Natural killer cell treated with Interleukin-12 subunit alpha and Interleukin-12 subunit beta and Interleukin-15 and Interleukin-18, amount 100 ng/mL, for 72 hours (primary cell): ENCODE measurements around the gene PRPF40B. TPM values are rescaled to one million over a fixed set of nuclear protein-coding genes. Genes with fewer than 3 reads are reported as not detected.

Source experiments
- ATAC-seq, 2 donors: fragments of 150-1000 bp; cut with Tn5 transposase in 1 of 2; sonication (Bioruptor Pico), chemical (Tn5 transposase) in 1 of 2; 2 replicates each; pipeline ENCODE4 v1.10.0; 2021
- DNase-seq: peaks from one replicate; pipeline ENCODE4 v3.0.0; 2022; ENCODE audit warnings: low spot score
- H3K27ac Mint-ChIP-seq, 2 donors: 1 replicate in 1 of 2; 2 replicates in 1 of 2; pipeline ENCODE4 v1.8.0; 2022; ENCODE audit warnings: mixed read lengths in 2 of 2, mild to moderate bottlenecking in 1 of 2, moderate library complexity in 1 of 2
- H3K27me3 Mint-ChIP-seq, 2 donors: 1 replicate in 1 of 2; 2 replicates in 1 of 2; pipeline ENCODE4 v1.8.0; 2022; ENCODE audit warnings: mixed read lengths in 2 of 2
- H3K36me3 Mint-ChIP-seq: one replicate; pipeline ENCODE4 v1.8.0; 2022; ENCODE audit warnings: mixed read lengths
- H3K4me1 Mint-ChIP-seq, 2 donors: 1 replicate in 1 of 2; 2 replicates in 1 of 2; pipeline ENCODE4 v1.8.0; 2022; ENCODE audit warnings: low read depth in 2 of 2, mixed read lengths in 2 of 2, mild to moderate bottlenecking in 1 of 2
- H3K4me3 Mint-ChIP-seq: one replicate; pipeline ENCODE4 v1.8.0; 2022; ENCODE audit warnings: mixed read lengths
- H3K9me3 Mint-ChIP-seq: 2 replicates; pipeline ENCODE4 v1.8.0; 2022; ENCODE audit warnings: mixed read lengths
- total RNA-seq, 2 donors: library from RNA; stranded (reverse); gene quantifications; one replicate each; pipeline ENCODE4 v1.2.3, GENCODE V29; 2022

The PRPF40B gene
- total RNA-seq, 2 donors from 2014 or later: 6.2 to 12.4 TPM

DNA sequence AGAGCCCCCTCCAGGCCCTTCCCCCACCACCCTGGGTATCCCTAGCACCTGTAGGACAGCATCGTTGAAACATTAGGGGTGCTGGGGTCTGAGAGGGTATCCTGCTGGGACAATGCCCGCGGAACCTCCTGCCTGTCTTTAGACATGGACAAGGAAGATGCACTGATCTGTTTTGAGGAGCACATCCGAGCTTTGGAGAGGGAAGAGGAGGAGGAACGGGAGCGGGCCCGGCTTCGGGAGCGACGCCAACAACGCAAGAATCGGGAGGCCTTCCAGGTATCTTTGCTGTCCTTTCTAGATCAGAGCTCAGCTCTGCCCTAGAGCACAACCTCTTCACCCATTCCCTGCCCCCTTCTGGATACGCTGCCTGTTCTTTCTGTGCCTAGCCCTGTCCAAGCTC, 13.2 kb downstream of the PRPF40B start:
- Mint-ChIP-seq H3K27me3 (no peaks in the 10 kb centered on the region), H3K4me3 (no peak overlapping the region), H3K9me3 (no peaks in the 10 kb centered on the region), H3K36me3 (no peaks in the 10 kb centered on the region), H3K27ac (peak overlapping the region in 1 of 2 donors; percentile 9), H3K4me1 (peaks cover 18 to 38% of the 10 kb centered on the region in 2 donors)
- no peak for DNase-seq
- no peak for ATAC-seq

DNA sequence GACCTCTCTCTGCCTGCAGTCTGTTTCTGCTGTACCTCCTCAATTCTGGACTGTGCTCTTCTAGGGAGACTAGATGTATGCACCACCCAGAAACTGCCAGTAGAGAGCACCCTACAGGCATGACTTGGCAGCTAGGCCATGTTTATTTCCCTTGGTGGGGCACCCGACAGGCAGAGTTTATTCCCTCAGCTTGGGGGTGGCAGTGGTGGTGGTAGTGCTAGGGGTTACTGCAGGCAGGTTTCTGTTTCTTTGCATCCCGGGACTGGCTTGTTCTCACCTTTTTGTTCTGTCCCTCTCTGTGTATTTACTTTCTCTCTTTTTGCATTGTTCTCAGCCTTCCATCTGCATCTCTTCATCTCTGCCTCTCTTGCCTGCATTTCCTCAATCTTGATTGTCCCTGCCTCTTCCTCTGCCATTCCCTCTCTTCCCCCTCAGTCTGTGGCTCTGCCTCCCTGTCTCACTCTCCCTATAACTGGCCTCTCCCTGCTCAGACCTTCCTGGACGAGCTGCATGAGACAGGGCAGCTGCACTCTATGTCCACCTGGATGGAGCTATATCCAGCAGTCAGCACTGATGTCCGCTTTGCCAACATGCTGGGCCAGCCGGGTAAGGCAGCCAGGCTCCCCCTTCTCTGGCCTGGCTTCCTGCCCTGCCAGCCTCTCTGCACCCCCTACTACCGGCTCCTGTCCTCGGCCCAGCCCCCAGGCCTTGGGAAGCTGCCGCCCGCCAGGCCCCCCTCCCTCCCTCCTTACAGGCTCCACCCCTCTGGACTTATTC, 13.8 kb downstream of the PRPF40B start:
- peaks cover 18 to 38% of the 10 kb centered on the region in 2 donors for H3K4me1 Mint-ChIP-seq
- peak; percentile 70 to 74 for ATAC-seq

DNA sequence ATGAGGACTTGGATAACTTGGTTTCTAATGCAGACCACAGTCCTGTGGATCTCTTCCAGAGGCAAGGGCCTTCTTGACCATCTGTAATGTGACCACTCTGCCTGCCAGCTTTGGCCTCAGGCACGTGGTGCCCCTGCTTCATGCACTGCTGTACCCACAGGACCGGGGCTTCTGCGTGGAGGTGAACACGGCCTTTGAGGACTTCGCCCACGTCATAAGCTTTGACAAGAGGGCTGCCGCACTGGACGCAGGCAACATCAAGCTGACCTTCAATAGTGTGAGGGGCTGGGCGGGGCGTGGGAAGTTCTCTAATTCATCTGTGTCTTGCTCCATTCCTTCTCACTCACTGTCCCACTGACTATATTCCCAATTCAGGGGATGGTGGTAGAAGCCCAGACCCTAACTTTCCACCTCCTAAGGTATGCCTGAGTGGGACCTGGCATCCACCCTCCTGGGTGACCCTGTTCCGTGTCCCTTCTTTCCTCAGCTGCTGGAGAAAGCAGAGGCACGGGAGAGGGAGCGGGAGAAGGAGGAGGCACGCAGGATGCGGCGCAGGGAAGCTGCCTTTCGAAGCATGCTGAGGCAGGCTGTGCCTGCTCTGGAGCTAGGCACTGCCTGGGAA, 18.5 kb downstream of the PRPF40B start:
- H3K4me1 Mint-ChIP-seq: peaks cover 22 to 34% of the 10 kb centered on the region in 2 donors
- ATAC-seq (no peak), DNase-seq (peak; percentile 20)
- H3K36me3 Mint-ChIP-seq: no peaks in the 10 kb centered on the region
- no peaks in the 10 kb centered on the region for H3K9me3 Mint-ChIP-seq
- no peaks in the 10 kb centered on the region for H3K27me3 Mint-ChIP-seq
- H3K4me3 Mint-ChIP-seq: no peak overlapping the region
- no peak overlapping the region for H3K27ac Mint-ChIP-seq

More for the DNA sequence above, 13.8 kb downstream of the PRPF40B start:
- H3K36me3 Mint-ChIP-seq: no peaks in the 10 kb centered on the region
- DNase-seq: no peak
- peak overlapping the region in 1 of 2 donors; percentile 9 for H3K27ac Mint-ChIP-seq
- H3K4me3 Mint-ChIP-seq: no peak overlapping the region
- no peaks in the 10 kb centered on the region for H3K9me3 Mint-ChIP-seq
- H3K27me3 Mint-ChIP-seq: no peaks in the 10 kb centered on the region

DNA sequence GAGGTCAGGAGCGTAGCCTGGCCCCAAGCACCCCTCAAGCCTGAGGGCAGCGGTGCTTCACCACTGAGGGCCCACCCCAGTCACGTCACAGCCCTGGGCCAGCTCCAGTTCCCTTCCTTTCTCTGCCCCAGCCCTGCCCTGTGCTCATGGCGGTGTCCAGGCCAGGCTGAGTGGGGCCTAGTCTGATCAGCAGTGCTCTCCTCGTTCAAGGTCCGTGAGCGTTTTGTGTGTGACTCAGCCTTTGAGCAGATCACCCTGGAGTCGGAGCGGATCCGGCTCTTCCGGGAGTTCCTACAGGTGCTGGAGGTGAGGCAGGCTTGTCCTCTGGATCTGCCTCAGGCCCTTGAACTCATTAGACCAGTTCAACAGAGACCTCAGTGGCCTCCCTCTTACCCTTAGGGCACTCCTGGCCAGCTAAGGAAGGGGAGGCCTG, 19.0 kb downstream of the PRPF40B start:
- no peak overlapping the region for H3K27ac Mint-ChIP-seq

DNA sequence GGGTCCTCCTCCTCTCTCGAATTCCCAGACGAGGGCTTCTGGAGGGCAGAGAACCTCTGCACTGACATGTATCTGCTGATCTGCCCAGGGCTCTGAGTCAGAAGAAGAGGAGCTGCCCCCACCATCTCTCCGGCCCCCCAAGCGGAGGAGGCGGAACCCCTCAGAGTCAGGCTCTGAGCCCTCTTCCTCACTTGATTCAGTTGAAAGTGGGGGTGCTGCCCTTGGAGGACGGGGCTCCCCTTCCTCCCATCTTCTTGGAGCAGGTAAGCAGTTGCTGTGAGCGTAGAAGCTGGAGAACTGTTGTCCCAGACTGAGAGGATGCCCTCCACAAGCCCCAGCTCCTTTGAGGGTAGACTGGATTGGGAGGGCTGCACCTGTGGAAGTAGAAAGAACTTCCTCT, 19.8 kb downstream of the PRPF40B start:
- H3K36me3 Mint-ChIP-seq: no peaks in the 10 kb centered on the region
- H3K27ac Mint-ChIP-seq: peak overlapping the region in 1 of 2 donors; percentile 40
- peaks cover 18 to 24% of the 10 kb centered on the region in 2 donors for H3K4me1 Mint-ChIP-seq
- DNase-seq (no peak), ATAC-seq (no peak)
- no peaks in the 10 kb centered on the region for H3K27me3 Mint-ChIP-seq
- H3K9me3 Mint-ChIP-seq: no peaks in the 10 kb centered on the region
- H3K4me3 Mint-ChIP-seq: no peak overlapping the region

More for the DNA sequence above, 19.0 kb downstream of the PRPF40B start:
- DNase-seq: peak; percentile 16
- H3K27me3 Mint-ChIP-seq: no peaks in the 10 kb centered on the region
- no peak overlapping the region for H3K4me3 Mint-ChIP-seq
- H3K4me1 Mint-ChIP-seq: peaks cover 16 to 28% of the 10 kb centered on the region in 2 donors
- H3K36me3 Mint-ChIP-seq: no peaks in the 10 kb centered on the region
- H3K9me3 Mint-ChIP-seq: no peaks in the 10 kb centered on the region
- ATAC-seq: no peak

DNA sequence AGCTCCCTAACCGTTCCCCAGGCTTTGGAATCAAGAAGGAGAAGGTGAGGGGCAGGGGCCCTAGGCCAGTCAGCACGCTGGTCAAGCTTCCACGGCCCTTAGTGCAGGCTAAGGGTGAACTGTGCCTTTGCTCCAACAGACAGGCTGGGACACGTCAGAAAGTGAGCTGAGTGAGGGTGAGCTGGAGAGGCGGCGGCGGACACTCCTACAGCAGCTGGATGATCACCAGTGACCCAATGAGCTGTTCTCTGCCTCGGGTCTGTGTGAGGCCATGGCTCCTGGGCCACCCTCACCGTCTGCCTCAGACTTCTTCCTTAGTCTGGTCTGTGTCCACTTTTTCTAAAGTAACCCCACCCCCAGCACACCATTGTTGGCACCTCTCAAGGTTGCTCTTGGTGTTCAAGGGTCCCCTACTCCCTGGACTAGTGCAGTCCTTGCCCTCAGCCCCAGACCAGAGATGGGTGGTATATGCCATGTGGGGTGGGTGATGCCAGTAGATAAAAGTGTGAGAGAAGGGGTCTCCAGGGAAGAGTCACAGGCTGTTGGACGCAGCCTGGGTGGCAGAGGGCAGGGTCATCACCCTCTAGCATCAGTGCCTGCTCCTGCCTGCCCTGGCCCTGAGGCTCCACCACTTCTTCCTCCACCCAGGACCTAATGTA, 20.7 kb downstream of the PRPF40B start:
- DNase-seq: peak; percentile 55
- Mint-ChIP-seq H3K27me3 (no peaks in the 10 kb centered on the region), H3K27ac (peak overlapping the region; percentile 53 to 87), H3K4me1 (peaks cover 21 to 31% of the 10 kb centered on the region in 2 donors), H3K4me3 (no peak overlapping the region), H3K9me3 (no peaks in the 10 kb centered on the region), H3K36me3 (no peaks in the 10 kb centered on the region)
- no peak for ATAC-seq

DNA sequence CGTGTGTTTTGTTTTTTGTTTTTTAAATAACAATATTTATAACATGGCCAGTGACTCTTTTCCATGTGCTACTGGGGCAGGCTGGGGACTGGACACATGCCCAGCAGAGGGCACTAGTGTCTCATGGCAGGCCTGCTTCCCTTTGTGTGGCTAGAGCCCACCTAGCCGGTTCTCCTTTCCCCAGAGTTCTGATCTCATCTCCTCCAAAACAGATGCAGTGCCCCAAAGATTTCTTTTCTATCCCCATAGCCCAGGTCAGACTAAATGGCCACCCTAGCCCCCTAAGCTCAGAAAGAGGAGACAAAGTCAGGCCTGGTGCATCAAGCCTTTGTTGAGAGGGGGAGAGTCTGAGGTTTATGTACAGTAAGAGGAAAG, 21.2 kb downstream of the PRPF40B start:
- Mint-ChIP-seq H3K4me3 (no peak overlapping the region), H3K9me3 (no peaks in the 10 kb centered on the region), H3K4me1 (peaks cover 21 to 31% of the 10 kb centered on the region in 2 donors), H3K36me3 (no peaks in the 10 kb centered on the region), H3K27ac (peak overlapping the region; percentile 53 to 87), H3K27me3 (no peaks in the 10 kb centered on the region)
- ATAC-seq (peak; percentile 85 to 86), DNase-seq (peak; percentile 65)

DNA sequence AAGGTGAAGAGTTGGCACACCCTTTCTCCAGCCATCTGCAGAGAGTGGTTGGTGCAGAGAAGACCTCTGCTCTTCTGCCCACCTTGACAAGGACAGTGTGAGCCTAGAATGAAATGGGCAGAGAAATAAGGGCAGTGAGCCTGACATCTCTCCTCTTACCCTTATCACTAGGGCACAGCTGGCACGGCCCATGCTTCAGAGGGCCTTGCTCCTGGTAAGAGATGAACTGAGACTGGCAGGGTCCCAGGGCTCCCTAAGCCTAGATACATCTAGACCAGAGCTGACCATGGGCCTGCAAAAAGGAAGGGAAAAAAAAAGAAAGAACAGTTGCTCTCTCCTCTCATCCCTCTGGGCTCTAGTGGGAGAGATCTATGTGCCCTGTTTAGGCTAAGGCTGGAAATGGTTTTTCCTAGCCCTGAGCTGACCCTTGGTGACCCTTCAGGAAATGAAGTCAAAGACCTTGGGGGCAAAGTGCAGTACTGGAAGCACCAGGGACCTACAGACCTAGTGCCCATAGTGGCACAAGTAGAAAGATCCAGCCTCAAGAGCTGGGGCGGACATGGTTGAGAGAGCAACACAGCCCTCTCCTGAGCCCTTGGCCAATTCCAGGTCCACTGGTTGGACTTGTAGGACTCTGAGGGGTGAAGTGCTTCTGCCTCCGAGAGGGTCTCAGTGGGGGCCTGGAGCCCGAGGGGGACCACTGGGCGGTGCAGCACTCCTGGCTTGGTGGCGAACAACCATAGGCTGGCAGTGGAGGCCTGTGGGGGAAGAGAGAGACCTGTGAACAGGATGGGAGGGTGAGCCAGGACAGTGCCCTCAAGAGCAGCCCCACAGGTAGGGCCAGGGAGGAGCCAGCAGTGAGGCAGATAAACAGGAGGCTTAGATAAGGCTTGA, 22.0 kb downstream of the PRPF40B start:
- peak; percentile 3 for DNase-seq
- H3K27ac Mint-ChIP-seq: peak overlapping the region; percentile 53 to 87
- no peaks in the 10 kb centered on the region for H3K9me3 Mint-ChIP-seq
- ATAC-seq: no peak
- no peaks in the 10 kb centered on the region for H3K36me3 Mint-ChIP-seq
- peaks cover 21 to 33% of the 10 kb centered on the region in 2 donors for H3K4me1 Mint-ChIP-seq
- H3K4me3 Mint-ChIP-seq: no peak overlapping the region
- no peaks in the 10 kb centered on the region for H3K27me3 Mint-ChIP-seq

DNA sequence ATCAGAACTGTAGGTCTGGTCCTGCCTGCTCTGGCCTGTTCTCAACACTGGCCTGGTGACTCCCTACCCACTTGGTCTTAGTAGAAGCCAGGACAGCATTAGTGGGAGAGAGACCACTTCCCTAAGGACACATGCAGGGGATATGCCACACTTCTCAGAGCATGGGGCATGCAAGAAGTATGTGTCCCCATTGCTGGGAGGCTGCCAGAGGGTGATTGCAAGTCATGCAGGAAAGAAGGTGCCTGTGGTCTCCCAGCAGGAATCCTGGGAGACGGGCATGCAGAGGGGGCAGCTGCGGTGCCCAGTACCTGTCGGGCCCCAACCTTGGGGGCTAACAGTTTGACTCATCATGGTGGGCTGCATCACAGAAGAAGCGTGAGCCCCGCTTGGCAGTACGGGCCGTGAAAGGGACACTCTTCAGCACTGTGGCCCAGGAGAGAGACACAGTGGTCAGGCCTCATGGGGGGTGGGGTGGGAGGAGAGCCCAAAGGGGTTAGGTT, 23.0 kb downstream of the PRPF40B start:
- H3K36me3 Mint-ChIP-seq: no peaks in the 10 kb centered on the region
- H3K4me3 Mint-ChIP-seq: no peak overlapping the region
- peak overlapping the region; percentile 53 to 87 for H3K27ac Mint-ChIP-seq
- no peak for DNase-seq
- H3K27me3 Mint-ChIP-seq: no peaks in the 10 kb centered on the region
- peaks cover 21 to 33% of the 10 kb centered on the region in 2 donors for H3K4me1 Mint-ChIP-seq
- H3K9me3 Mint-ChIP-seq: no peaks in the 10 kb centered on the region
- ATAC-seq: no peak

DNA sequence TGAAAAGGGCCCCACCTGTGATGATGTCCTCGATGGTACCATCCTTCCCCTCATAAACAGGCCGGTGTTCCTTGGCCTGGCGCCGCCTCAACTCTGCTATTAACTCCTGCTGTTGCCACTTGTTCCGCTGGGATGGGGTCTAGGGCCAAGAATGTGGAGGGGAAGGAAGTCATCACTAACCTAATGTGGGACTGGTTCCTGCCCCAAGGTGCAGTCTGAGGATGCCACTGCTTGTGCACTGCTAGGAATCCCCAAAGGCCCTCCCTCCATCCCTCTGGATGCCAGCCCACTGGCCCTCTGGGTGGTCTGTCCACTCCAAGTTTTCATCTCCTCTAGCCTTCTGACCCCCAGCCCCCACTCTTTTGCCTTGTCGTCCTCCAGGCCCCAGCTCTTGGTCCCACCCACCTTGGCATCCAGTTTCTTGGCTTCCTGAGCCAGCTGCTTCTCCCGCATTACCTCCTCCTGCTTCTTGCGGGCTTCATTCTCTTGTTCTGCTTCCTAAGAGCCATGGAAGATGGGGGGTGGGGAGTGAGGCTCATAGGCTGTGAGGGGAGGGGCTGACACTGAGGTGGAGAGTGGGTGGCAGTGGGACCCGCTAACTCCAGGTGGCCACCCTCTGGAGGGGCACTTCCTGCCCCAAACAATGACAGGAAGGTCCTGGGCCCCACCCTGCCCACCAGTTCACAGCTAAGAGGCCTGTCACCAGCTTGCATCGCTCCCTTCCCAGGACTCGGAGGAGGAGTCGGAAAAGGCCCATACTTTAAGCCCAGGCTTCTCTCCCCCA, 23.7 kb downstream of the PRPF40B start:
- no peaks in the 10 kb centered on the region for H3K9me3 Mint-ChIP-seq
- peak overlapping the region; percentile 60 to 87 for H3K27ac Mint-ChIP-seq
- no peaks in the 10 kb centered on the region for H3K36me3 Mint-ChIP-seq
- no peaks in the 10 kb centered on the region for H3K27me3 Mint-ChIP-seq
- ATAC-seq (no peak), DNase-seq (no peak)
- H3K4me1 Mint-ChIP-seq: peaks cover 21 to 33% of the 10 kb centered on the region in 2 donors
- no peak overlapping the region for H3K4me3 Mint-ChIP-seq

DNA sequence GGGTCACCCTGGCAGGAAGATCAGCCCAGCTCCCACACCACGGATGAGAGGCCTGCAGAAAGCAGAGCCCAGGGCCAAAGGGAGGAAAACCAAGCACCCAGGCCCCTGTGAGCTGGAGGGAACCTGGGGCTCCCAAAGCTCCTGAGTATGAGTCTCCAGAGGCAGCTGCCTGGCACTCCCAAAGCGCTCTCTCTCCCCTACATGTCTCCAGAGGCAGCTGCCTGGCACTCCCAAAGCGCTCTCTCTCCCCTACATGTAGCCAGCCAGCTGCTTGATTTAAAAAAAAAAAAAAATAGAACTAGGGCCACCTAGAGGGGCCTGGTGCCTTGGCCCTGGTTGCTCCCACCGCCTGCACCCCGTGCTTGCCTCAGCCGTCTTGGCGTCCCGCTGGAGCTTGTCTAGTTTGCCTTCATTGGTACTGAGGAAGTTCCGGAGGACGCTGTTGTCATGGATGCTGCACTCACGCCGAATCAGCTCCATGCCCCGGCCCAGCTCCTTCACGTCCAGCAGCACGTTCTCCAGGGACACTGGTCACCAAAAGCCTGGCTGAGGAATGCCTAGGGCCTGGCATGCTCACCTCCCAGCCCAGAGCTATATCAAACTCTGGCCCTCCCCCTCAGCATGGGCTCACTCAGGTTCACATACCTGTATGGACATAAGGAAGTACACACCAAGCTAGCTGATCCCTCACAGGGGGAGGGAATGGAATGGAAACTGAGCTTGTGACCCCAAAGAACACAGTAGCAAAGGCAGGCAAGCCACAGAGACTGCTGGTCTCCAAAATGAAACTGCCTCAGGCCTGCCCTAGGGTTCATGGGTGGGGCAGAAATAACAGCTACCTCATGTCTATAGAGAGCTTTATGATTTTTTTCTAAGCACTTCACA, 24.7 kb downstream of the PRPF40B start:
- no peak for ATAC-seq
- H3K9me3 Mint-ChIP-seq: no peaks in the 10 kb centered on the region
- H3K27me3 Mint-ChIP-seq: no peaks in the 10 kb centered on the region
- DNase-seq: no peak
- peaks cover 5% of the 10 kb centered on the region for H3K36me3 Mint-ChIP-seq
- H3K27ac Mint-ChIP-seq: peak overlapping the region; percentile 60 to 84
- H3K4me3 Mint-ChIP-seq: no peak overlapping the region
- peaks cover 21 to 33% of the 10 kb centered on the region in 2 donors for H3K4me1 Mint-ChIP-seq

DNA sequence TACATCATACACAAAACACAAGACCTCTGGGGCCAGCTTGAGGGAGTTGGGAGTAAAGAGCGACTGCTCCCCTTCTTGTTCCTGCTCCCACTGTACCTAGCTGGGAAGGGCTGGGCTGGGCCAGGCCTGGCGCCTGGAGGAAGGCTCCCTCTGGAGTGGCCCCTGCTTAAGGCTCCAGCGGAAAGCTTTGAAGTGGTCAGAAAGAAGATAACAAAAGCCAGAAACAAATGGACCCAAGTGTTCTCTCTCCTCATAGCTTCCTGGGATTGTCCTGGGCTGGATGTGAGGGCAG, 25.3 kb downstream of the PRPF40B start:
- peaks cover 21 to 33% of the 10 kb centered on the region in 2 donors for H3K4me1 Mint-ChIP-seq
- no peaks in the 10 kb centered on the region for H3K27me3 Mint-ChIP-seq
- ATAC-seq (no peak), DNase-seq (no peak)
- H3K27ac Mint-ChIP-seq: peak overlapping the region; percentile 60 to 84
- H3K9me3 Mint-ChIP-seq: no peaks in the 10 kb centered on the region
- no peak overlapping the region for H3K4me3 Mint-ChIP-seq
- peaks cover 5% of the 10 kb centered on the region for H3K36me3 Mint-ChIP-seq
